ENCODE data around the gene ESYT3. TPM values are rescaled to one million over a fixed set of nuclear protein-coding genes. Genes with fewer than 3 reads are reported as not detected.

ESYT3 gene
- total RNA-seq, 1 experiment from 2014 or later, result 6.4 TPM

DNA sequence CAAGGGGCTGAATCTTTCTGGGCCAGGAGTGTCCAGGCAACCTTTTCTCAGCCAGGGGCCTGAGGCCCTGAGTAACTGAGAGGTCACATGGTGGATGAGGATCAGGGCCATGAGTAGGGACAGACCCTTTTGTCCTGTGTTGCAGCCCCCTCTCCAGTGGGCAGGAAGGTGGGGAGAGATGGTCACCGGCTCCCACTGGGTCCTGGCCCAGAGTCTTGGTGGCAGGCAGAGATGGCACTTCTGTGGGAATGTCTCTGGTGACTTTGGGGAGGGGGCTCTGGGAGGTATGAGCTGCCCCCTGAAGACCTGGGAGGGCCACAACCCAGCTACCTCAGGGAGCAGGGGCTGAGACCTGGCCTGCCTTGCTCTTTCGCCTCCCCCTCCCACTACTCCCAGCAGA lies 6.8 kb downstream of the ESYT3 start:
- Histone ChIP-seq H3K79me2 (ENCODE audit: low read depth) (no peaks in the 10 kb centered on the region), H4K20me1 (ENCODE audit: insufficient read depth) (no peaks in the 10 kb centered on the region), H3K4me3 (no peak overlapping the region), H3K27ac (no peak overlapping the region), H2AFZ (no peak overlapping the region), H3K4me2 (no peak overlapping the region), H3K9me3 (ENCODE audit: insufficient read depth, low read depth) (no peaks in the 10 kb centered on the region), H3F3A (ENCODE audit: insufficient read depth, low read depth) (no peaks in the 10 kb centered on the region), H3K4me1 (replicated peaks; ENCODE audit: insufficient read depth) (no peaks in the 10 kb centered on the region), H3K27me3 (ENCODE audit: insufficient read depth, low read depth) (no peaks in the 10 kb centered on the region), H3K9me2 (ENCODE audit: insufficient read depth) (no peaks in the 10 kb centered on the region), H3K36me3 (ENCODE audit: low read depth) (no peaks in the 10 kb centered on the region)
- no peak for DNase-seq
- BruUV-seq (replicated peaks), result no TSS peak
- intact Hi-C loops (cut with micrococcal nuclease; ENCODE audit: unreplicated experiment), result no loop called here
- ChIA-PET POLR2A (ENCODE audit: unreplicated experiment) (no interaction called here), CTCF (no interaction called here)
- TF ChIP-seq EZH2 (IDR thresholded peaks at IDR 0.05; ENCODE audit: low read depth), result no peak
- TF ChIP-seq, protein P1, sequence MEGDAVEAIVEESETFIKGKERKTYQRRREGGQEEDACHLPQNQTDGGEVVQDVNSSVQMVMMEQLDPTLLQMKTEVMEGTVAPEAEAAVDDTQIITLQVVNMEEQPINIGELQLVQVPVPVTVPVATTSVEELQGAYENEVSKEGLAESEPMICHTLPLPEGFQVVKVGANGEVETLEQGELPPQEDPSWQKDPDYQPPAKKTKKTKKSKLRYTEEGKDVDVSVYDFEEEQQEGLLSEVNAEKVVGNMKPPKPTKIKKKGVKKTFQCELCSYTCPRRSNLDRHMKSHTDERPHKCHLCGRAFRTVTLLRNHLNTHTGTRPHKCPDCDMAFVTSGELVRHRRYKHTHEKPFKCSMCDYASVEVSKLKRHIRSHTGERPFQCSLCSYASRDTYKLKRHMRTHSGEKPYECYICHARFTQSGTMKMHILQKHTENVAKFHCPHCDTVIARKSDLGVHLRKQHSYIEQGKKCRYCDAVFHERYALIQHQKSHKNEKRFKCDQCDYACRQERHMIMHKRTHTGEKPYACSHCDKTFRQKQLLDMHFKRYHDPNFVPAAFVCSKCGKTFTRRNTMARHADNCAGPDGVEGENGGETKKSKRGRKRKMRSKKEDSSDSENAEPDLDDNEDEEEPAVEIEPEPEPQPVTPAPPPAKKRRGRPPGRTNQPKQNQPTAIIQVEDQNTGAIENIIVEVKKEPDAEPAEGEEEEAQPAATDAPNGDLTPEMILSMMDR (conservative IDR thresholded peaks at IDR 0.05), result no peak

DNA sequence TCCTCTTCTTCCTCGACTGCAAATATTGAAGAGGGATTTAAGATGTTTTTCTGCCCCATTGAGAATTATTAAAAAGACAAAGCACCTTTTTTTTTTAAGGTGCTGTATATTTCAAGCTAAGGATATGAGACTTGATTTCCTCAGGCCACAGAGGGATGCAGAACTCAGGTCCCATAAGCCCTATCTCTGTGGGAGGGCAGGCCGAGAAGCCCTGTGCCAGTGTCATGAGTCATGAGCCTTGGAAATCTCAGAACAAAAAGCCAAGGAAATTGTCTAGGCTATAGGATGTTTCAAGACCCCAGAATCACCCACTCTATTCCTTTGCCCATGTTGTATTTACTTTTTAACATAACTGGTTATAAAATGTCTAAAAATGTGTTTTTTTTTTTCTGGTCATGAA lies 7.3 kb downstream of the ESYT3 start:
- BruUV-seq (replicated peaks), result no TSS peak
- Histone ChIP-seq H3K27me3 (ENCODE audit: insufficient read depth, low read depth) (no peaks in the 10 kb centered on the region), H3K4me1 (replicated peaks; ENCODE audit: insufficient read depth) (no peaks in the 10 kb centered on the region), H3K36me3 (ENCODE audit: low read depth) (no peaks in the 10 kb centered on the region), H3K9me2 (ENCODE audit: insufficient read depth) (no peaks in the 10 kb centered on the region), H3F3A (ENCODE audit: insufficient read depth, low read depth) (no peaks in the 10 kb centered on the region), H4K20me1 (ENCODE audit: insufficient read depth) (no peaks in the 10 kb centered on the region), H3K9me3 (ENCODE audit: insufficient read depth, low read depth) (no peaks in the 10 kb centered on the region), H2AFZ (no peak overlapping the region), H3K27ac (no peak overlapping the region), H3K4me3 (no peak overlapping the region), H3K4me2 (no peak overlapping the region), H3K79me2 (ENCODE audit: low read depth) (no peaks in the 10 kb centered on the region)
- ChIA-PET POLR2A (ENCODE audit: unreplicated experiment) (no interaction called here), CTCF (no interaction called here)
- intact Hi-C loops (cut with micrococcal nuclease; ENCODE audit: unreplicated experiment), result loop anchor here (1.0 kb wide), 1 partner anchor 7 kb away; the partner anchor contains the start of gene ESYT3
- TF ChIP-seq, protein P1 (conservative IDR thresholded peaks at IDR 0.05), result no peak
- no peak for TF ChIP-seq EZH2 (IDR thresholded peaks at IDR 0.05; ENCODE audit: low read depth)
- DNase-seq, result no peak

- no peak for TF ChIP-seq EZH2 (IDR thresholded peaks at IDR 0.05; ENCODE audit: low read depth)
- TF ChIP-seq, protein P1 (conservative IDR thresholded peaks at IDR 0.05), result no peak
- Histone ChIP-seq H3K4me2 (no peak overlapping the region), H3K9me2 (ENCODE audit: insufficient read depth) (no peaks in the 10 kb centered on the region), H3K36me3 (ENCODE audit: low read depth) (no peaks in the 10 kb centered on the region), H4K20me1 (ENCODE audit: insufficient read depth) (no peaks in the 10 kb centered on the region), H3F3A (ENCODE audit: insufficient read depth, low read depth) (no peaks in the 10 kb centered on the region), H3K27me3 (ENCODE audit: insufficient read depth, low read depth) (no peaks in the 10 kb centered on the region), H3K27ac (no peak overlapping the region), H3K4me1 (replicated peaks; ENCODE audit: insufficient read depth) (no peaks in the 10 kb centered on the region), H3K4me3 (no peak overlapping the region), H3K9me3 (ENCODE audit: insufficient read depth, low read depth) (no peaks in the 10 kb centered on the region), H2AFZ (no peak overlapping the region), H3K79me2 (ENCODE audit: low read depth) (no peaks in the 10 kb centered on the region)
- ChIA-PET POLR2A (ENCODE audit: unreplicated experiment) (no interaction called here), CTCF (no interaction called here)
- DNase-seq, result peak in 1 of 2 experiments; percentile 66
- BruUV-seq (replicated peaks), result no TSS peak
- intact Hi-C loops (cut with micrococcal nuclease; ENCODE audit: unreplicated experiment), result loop anchor here (1.0 kb wide), 1 partner anchor 8 kb away; the partner anchor contains the start of gene ESYT3
Observed at GRCh38 chr3:138442433-138442832, 8.0 kb downstream of the ESYT3 start.

Data from PC-9 (cell line).